GM12875 (cell line): ENCODE results near the gene TMEM156.
A peak's percentile ranks its signal among the peaks of the same experiment; 100 is the strongest.

ENCODE experiments used
- H3K4me3 ChIP-seq: one replicate; pipeline ENCODE4 v1.5.1; 2011; ENCODE audit warnings: low read depth, low read length, control low read depth
- CTCF ChIP-seq: IDR thresholded peaks from 2 replicates; pipeline ENCODE4 v1.5.1; 2011; ENCODE audit warnings: low read depth, mild to moderate bottlenecking, control low read depth, inconsistent platforms, low read length, moderate library complexity, borderline replicate concordance; ENCODE audit not compliant: insufficient read depth

Gene TMEM156

GRCh38 chr4:39044364-39044955 lies 12.3 kb upstream of the TMEM156 start:
- no peak for TF ChIP-seq CTCF
- peak overlapping the region; percentile 69 for H3K4me3 ChIP-seq

GRCh38 chr4:39043861-39044363 lies 11.7 kb upstream of the TMEM156 start:
- peak overlapping the region; percentile 69 for H3K4me3 ChIP-seq
- no peak for TF ChIP-seq CTCF

- TF ChIP-seq CTCF: no peak
- H3K4me3 ChIP-seq: no peak overlapping the region
Measured at GRCh38 chr4:39043058-39043860, 11.1 kb upstream of the TMEM156 start.

- no peak for TF ChIP-seq CTCF
- H3K4me3 ChIP-seq: no peak overlapping the region
Measured at GRCh38 chr4:39042366-39042765, 10.2 kb upstream of the TMEM156 start.

- H3K4me3 ChIP-seq: no peak overlapping the region
- TF ChIP-seq CTCF: no peak
Measured at GRCh38 chr4:39039108-39039507, 6.9 kb upstream of the TMEM156 start.

- H3K4me3 ChIP-seq: no peak overlapping the region
Measured at GRCh38 chr4:39037941-39038340, 5.7 kb upstream of the TMEM156 start.

More at GRCh38 chr4:39037941-39038340, 5.7 kb upstream of the TMEM156 start:
- TF ChIP-seq CTCF: no peak
